Measurements from ENCODE around the gene PPP1R12B.

DNA sequence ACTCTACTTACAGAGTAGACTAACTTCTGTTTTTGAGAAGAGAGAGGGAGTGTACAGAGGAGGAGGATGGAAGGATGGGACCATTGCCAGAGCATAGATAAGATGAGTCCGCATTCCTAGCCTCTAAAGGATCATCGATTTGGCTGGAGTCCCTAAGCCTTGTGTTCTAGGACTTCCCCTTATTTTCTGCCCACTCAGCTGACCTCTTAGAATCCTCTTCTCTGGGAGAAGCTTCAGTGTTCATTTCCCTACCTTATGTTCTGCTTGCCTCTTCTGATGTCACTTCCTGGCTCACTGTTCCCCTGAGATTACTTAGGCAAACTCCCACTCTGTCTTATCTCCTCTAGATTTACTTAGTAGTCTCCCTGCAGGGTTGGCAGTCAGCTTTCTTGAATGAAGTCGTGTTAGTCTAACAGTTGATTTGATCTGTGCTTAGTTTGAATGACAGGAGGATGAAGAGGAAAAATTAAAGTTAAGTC is 205.1 kb downstream of the PPP1R12B start:
- no peak for TF ChIP-seq POLR2A (IDR thresholded peaks at IDR 0.05)
- TF ChIP-seq, protein P1, sequence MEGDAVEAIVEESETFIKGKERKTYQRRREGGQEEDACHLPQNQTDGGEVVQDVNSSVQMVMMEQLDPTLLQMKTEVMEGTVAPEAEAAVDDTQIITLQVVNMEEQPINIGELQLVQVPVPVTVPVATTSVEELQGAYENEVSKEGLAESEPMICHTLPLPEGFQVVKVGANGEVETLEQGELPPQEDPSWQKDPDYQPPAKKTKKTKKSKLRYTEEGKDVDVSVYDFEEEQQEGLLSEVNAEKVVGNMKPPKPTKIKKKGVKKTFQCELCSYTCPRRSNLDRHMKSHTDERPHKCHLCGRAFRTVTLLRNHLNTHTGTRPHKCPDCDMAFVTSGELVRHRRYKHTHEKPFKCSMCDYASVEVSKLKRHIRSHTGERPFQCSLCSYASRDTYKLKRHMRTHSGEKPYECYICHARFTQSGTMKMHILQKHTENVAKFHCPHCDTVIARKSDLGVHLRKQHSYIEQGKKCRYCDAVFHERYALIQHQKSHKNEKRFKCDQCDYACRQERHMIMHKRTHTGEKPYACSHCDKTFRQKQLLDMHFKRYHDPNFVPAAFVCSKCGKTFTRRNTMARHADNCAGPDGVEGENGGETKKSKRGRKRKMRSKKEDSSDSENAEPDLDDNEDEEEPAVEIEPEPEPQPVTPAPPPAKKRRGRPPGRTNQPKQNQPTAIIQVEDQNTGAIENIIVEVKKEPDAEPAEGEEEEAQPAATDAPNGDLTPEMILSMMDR (IDR thresholded peaks at IDR 0.05): no peak

All from ovary (tissue), 3 donors.